GM12865 (cell line): ENCODE results near the gene CTSZ.
"Not testable (repeated sequence)": the region's sequence is repeated elsewhere in the genome, so short reads cannot be mapped to it uniquely, and the experiment has no call there.

Experiments used
- DNase-seq: peaks from one replicate; pipeline ENCODE4 v3.0.0; 2010; ENCODE audit warnings: low read depth
- H3K4me3 ChIP-seq: 2 replicates; pipeline ENCODE4 v1.5.1; 2011; ENCODE audit warnings: mild to moderate bottlenecking, low read depth, low read length, control low read depth
- TF ChIP-seq, protein P1 (sequence below): IDR thresholded peaks from 2 replicates; pipeline ENCODE4 v1.5.1; 2011; ENCODE audit warnings: low read length, control low read depth, low read depth, inconsistent platforms; ENCODE audit not compliant: insufficient read depth; ENCODE audit errors: missing control alignments

CTSZ gene

DNA sequence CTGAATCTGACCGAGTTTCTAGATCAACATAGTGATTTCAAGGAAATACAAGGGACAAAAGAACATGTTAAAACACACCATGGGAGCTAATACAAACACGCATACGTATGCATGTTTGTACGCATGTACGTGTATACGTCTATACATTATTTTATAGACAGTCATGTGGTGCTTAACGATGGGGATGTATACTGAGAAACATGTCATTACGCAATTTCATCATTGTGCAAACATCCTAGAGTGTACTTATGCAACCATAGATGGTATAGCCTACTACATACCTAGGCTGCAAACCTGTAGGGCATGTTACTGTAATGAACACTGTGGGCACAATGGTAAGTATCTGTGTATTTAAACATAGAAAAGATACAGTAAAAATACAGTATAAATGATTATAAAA, 51.0 kb downstream of the CTSZ start:
- TF ChIP-seq, protein P1, sequence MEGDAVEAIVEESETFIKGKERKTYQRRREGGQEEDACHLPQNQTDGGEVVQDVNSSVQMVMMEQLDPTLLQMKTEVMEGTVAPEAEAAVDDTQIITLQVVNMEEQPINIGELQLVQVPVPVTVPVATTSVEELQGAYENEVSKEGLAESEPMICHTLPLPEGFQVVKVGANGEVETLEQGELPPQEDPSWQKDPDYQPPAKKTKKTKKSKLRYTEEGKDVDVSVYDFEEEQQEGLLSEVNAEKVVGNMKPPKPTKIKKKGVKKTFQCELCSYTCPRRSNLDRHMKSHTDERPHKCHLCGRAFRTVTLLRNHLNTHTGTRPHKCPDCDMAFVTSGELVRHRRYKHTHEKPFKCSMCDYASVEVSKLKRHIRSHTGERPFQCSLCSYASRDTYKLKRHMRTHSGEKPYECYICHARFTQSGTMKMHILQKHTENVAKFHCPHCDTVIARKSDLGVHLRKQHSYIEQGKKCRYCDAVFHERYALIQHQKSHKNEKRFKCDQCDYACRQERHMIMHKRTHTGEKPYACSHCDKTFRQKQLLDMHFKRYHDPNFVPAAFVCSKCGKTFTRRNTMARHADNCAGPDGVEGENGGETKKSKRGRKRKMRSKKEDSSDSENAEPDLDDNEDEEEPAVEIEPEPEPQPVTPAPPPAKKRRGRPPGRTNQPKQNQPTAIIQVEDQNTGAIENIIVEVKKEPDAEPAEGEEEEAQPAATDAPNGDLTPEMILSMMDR: no peak

DNA sequence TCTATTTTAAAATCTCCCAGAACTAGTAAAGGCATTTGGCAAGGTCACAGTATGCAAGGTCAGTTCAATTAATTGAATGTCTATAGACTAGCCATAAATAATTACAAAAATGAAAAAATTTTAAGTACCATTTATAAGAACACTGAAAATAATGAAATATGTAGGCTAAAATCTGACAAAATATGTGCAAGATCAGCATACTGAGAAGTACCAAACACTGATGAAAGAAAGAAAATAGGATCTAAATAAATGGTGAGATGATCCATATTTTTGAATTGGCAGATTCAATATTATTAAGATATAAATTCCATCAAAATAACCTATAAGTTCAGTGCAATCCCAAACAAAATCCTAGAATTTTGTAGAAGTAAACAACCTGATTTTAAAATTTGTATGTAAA, 54.0 kb downstream of the CTSZ start:
- TF ChIP-seq, protein P1: no peak
- no peak overlapping the region for H3K4me3 ChIP-seq
- no peak for DNase-seq

More for the DNA sequence above, 51.0 kb downstream of the CTSZ start:
- H3K4me3 ChIP-seq: no peak overlapping the region
- no peak for DNase-seq

DNA sequence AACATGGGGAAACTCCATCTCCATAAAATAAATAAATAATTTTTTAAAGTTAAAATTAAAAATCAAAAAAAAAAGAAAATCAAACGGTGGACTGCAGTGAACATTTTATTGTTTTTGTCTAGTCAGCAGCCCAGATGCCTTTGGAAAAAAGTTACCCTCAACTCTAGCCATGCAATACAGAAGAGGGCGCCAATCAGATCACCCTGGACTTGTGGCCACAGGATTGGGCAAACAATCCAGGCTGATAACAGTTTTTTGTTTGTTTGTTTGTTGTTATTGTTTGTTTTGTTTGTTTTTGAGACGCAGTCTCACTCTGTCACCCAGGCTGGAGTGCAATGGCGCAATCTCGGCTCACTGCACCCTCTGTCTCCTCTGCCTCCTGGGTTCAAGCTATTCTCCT, 56.5 kb downstream of the CTSZ start:
- no peak for DNase-seq
- no peak overlapping the region for H3K4me3 ChIP-seq
- TF ChIP-seq, protein P1: no peak

DNA sequence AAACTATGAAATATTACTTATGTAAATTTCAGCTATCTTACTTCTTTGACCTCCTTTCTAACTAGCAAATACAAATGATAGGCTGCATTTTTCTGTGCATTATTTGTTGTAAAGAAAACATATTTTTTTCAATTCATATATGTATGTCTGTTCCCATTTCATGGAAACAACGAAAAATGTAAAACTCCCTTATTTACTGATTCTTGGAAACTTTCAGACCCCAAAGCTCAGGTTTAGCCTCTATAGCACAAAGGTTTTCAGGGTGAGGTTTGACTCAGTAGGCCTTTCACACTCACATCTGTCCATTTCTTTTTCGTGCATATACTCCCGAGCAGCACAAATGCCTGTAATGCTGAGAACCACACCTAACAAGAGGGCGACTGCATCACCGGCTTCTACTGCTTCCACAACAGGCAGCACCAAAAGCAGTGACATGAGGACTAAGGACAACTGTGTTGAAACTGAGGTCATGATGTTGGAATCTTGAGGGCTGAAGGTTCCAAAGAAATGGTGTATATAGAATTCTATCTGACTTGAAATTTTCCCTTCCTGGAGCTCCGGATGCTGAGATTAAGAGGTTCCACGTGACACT, 59.2 kb downstream of the CTSZ start:
- DNase-seq: not testable (repeated sequence)

DNA sequence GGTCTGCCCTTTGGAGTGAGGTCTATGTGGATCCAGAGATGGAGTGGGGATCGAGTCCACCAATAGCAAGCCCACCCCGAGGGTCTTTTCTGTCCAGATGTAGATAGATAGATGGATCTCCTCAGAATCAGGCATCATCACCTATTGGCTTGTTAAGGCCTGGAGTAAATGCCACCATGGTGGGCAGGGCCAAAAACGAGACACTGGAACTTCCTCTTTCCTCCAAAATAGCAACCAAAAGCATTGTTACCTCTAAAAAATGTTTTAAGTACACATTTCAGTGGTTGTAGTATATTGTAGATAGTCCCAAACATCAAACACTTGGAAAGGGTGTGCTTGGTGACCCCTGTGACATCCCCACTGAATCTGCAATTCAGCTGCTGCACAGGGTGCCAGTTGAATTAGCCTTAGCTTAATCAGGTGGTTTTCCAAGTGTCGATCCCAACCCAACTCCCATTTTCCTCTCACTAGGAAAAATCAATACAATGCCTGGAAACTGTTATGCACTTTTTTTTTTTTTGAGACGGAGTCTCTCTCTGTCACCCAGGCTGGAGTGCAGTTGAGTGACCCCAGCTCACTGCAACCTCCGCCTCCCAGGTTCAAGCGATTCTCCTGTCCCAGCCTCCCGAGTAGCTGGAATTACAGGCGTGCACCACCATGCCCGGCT, 61.0 kb downstream of the CTSZ start:
- no peak for DNase-seq
- no peak overlapping the region for H3K4me3 ChIP-seq
- TF ChIP-seq, protein P1: no peak

More for the DNA sequence above, 59.2 kb downstream of the CTSZ start:
- not testable (repeated sequence) for H3K4me3 ChIP-seq
